GM12878 (cell line): ENCODE results near the gene NAV2. TPM values are rescaled to one million over a fixed set of nuclear protein-coding genes. Genes with fewer than 3 reads are reported as not detected.

Experiments used
- ATAC-seq: fragments of 200-7000 bp; cut with Tn5 transposase; 3 replicates; pipeline ENCODE4 v1.9.1; 2020; ENCODE audit warnings: mild to moderate bottlenecking, moderate library complexity
- BruUV-seq: library from RNA; stranded (reverse); fragments of 400-500 nt; replicated peaks from 2 replicates; lab custom pipeline; 2021; lab: Mats Ljungman, UMichigan
- CTCF ChIA-PET: fragments of 300-600 bp; sonication (Branson Sonifier 250); formaldehyde crosslinking; extraction: SDS; loops from one replicate; lab custom pipeline; 2021; ENCODE audit warnings: inconsistent platforms; lab: Yijun Ruan, JAX
- POLR2A ChIA-PET: fragments of 350-600 bp; formaldehyde crosslinking; extraction: SDS; loops from one replicate; lab custom pipeline; 2021; ENCODE audit warnings: inconsistent platforms; lab: Charles Lee
- RAD21 ChIA-PET: fragments of 300-600 bp; sonication (Branson Sonifier 250); formaldehyde crosslinking; loops from one replicate; lab custom pipeline; 2023; ENCODE audit warnings: antibody characterized with exemption; ENCODE audit not compliant: unreplicated experiment; lab: Charles Lee
- SMC1A ChIA-PET: fragments of 300-600 bp; sonication (Branson Sonifier 250); formaldehyde crosslinking; loops from one replicate; lab custom pipeline; 2023; ENCODE audit not compliant: unreplicated experiment, uncharacterized antibody; lab: Charles Lee
- DNase-seq: peaks from one replicate; pipeline ENCODE4 v3.0.0-alpha.2; 2011; ENCODE audit warnings: low read depth, low spot score
- FAIRE-seq: peaks from 3 replicates; lab custom pipeline; 2011; peaks lifted over from hg19 to GRCh38; lab: Jason Lieb, UNC
- H2AFZ ChIP-seq: 2 replicates; pipeline ENCODE4 v1.6.0; 2011; ENCODE audit warnings: low read depth, low read length, control low read depth; ENCODE audit not compliant: control insufficient read depth
- H3K27ac ChIP-seq: 2 replicates; pipeline ENCODE4 v1.5.1; 2011; ENCODE audit warnings: control low read depth; ENCODE audit not compliant: control insufficient read depth, insufficient read depth
- H3K27me3 ChIP-seq, 2 experiments: replicated peaks in 1 of 2; 2 replicates each; pipeline versions ENCODE4 v1.6.0 to v1.6.1; 2011; ENCODE audit warnings: low read length in 1 of 2; ENCODE audit not compliant: control insufficient read depth in 2 of 2, insufficient read depth in 2 of 2
- H3K36me3 ChIP-seq, 2 experiments: 2 replicates each; pipeline ENCODE4 v1.5.1; 2011; ENCODE audit warnings: low read length in 1 of 2; ENCODE audit not compliant: control insufficient read depth in 2 of 2, insufficient read depth in 2 of 2
- H3K4me1 ChIP-seq: 2 replicates; pipeline ENCODE4 v1.6.1; 2011; ENCODE audit warnings: mild to moderate bottlenecking, low read length, moderate library complexity, mixed read lengths; ENCODE audit not compliant: control insufficient read depth, insufficient read depth
- H3K4me2 ChIP-seq: 2 replicates; pipeline ENCODE4 v1.6.0; 2011; ENCODE audit warnings: control low read depth; ENCODE audit not compliant: control insufficient read depth, insufficient read depth
- H3K4me3 ChIP-seq: fragments of 200-600 bp; sonication (generic); 2 replicates; pipeline ENCODE4 v1.5.1; 2016
- H3K79me2 ChIP-seq: 2 replicates; pipeline ENCODE4 v1.6.0; 2011; ENCODE audit warnings: low read length; ENCODE audit not compliant: control insufficient read depth, insufficient read depth
- H3K9ac ChIP-seq: 2 replicates; pipeline ENCODE4 v1.8.0; 2011; ENCODE audit warnings: low read length, control low read depth, mixed read lengths; ENCODE audit not compliant: control insufficient read depth, insufficient read depth
- H3K9me3 ChIP-seq: replicated peaks from 3 replicates; pipeline ENCODE4 v1.5.1; 2011; ENCODE audit warnings: mild to moderate bottlenecking, low read length; ENCODE audit not compliant: control insufficient read depth, insufficient read depth
- H4K20me1 ChIP-seq: 2 replicates; pipeline ENCODE4 v1.6.0; 2011; ENCODE audit not compliant: control insufficient read depth, insufficient read depth
- ASH2L ChIP-seq: fragments of 300-600, 200-600 bp; sonication (generic); IDR thresholded peaks from 2 replicates; pipeline ENCODE4 v1.6.1; 2017; ENCODE audit warnings: low read depth, mild to moderate bottlenecking, borderline replicate concordance
- CHD2 ChIP-seq: IDR thresholded peaks from 2 replicates; pipeline ENCODE4 v1.6.1; 2011; ENCODE audit warnings: low read depth, low read length, improper control_type of control experiment, borderline replicate concordance
- GABPA ChIP-seq: IDR thresholded peaks from 2 replicates; pipeline ENCODE4 v1.6.1; 2014; ENCODE audit warnings: antibody characterized with exemption, low read depth, mild to moderate bottlenecking, inconsistent platforms
- IKZF2 ChIP-seq, 2 experiments: fragments of 450-650 bp; IDR thresholded peaks; 2 replicates each; pipeline ENCODE4 v1.6.1; 2017; ENCODE audit warnings: mild to moderate bottlenecking in 2 of 2, moderate library complexity in 2 of 2
- KDM1A ChIP-seq: fragments of 200-600 bp; sonication (generic); IDR thresholded peaks from 2 replicates; pipeline ENCODE4 v1.6.1; 2016; ENCODE audit warnings: borderline replicate concordance
- MAX ChIP-seq: IDR thresholded peaks from 2 replicates; pipeline ENCODE4 v1.6.1; 2012; ENCODE audit warnings: low read depth, low read length, improper control_type of control experiment
- MXI1 ChIP-seq: fragments of 150-350 bp; IDR thresholded peaks from 2 replicates; pipeline ENCODE4 v1.6.1; 2011; ENCODE audit warnings: low read depth, mild to moderate bottlenecking, inconsistent platforms, low read length, improper control_type of control experiment
- PAX5 ChIP-seq: IDR thresholded peaks from 2 replicates; pipeline ENCODE4 v1.6.1; 2011; ENCODE audit warnings: low read depth, low read length, borderline replicate concordance
- PML ChIP-seq: IDR thresholded peaks from 2 replicates; pipeline ENCODE4 v1.6.1; 2012; ENCODE audit warnings: low read length, inconsistent platforms
- RAD51 ChIP-seq: fragments of 450-650 bp; IDR thresholded peaks from 2 replicates; pipeline ENCODE4 v1.6.1; 2016; ENCODE audit warnings: moderate library complexity, mild to moderate bottlenecking, inconsistent platforms
- RB1 ChIP-seq: fragments of 450-650 bp; formaldehyde crosslinking; IDR thresholded peaks from 2 replicates; pipeline ENCODE4 v1.6.1; 2017; ENCODE audit warnings: mild to moderate bottlenecking, borderline replicate concordance
- RCOR1 ChIP-seq: conservative IDR thresholded peaks from 2 replicates; pipeline ENCODE4 v1.6.1; 2012; ENCODE audit warnings: low read depth, low read length, improper control_type of control experiment
- RUNX3 ChIP-seq: IDR thresholded peaks from 2 replicates; pipeline ENCODE4 v1.6.1; 2012; ENCODE audit warnings: low read length, inconsistent platforms
- SIX5 ChIP-seq: IDR thresholded peaks from 2 replicates; pipeline ENCODE4 v1.6.1; 2011; ENCODE audit warnings: mild to moderate bottlenecking, low read depth, low read length, moderate library complexity; ENCODE audit not compliant: severe bottlenecking
- SMARCA5 ChIP-seq: fragments of 450-650 bp; IDR thresholded peaks from 2 replicates; pipeline ENCODE4 v1.6.1; 2017; ENCODE audit warnings: mild to moderate bottlenecking
- SREBF2 ChIP-seq: IDR thresholded peaks from 2 replicates; pipeline ENCODE4 v1.6.1; 2012; ENCODE audit warnings: mild to moderate bottlenecking, low read length
- STAT3 ChIP-seq: IDR thresholded peaks from 2 replicates; pipeline ENCODE4 v1.6.1; 2011; ENCODE audit warnings: low read depth, low read length, improper control_type of control experiment
- TBL1XR1 ChIP-seq: IDR thresholded peaks from 2 replicates; pipeline ENCODE4 v1.6.1; 2012; ENCODE audit warnings: low read depth, low read length, improper control_type of control experiment
- USF1 ChIP-seq: IDR thresholded peaks from 2 replicates; pipeline ENCODE4 v1.6.1; 2011; ENCODE audit warnings: borderline replicate concordance, low read depth, mild to moderate bottlenecking, moderate library complexity, mixed read lengths, low read length; ENCODE audit not compliant: insufficient read depth; ENCODE audit errors: extremely low read length
- WGBS: methylation state at CpG from one replicate; pipeline ENCODE4 v1.1.6; 2016; ENCODE audit warnings: low lambda C conversion rate; ENCODE audit not compliant: insufficient replicate concordance, insufficient coverage; ENCODE audit errors: missing lambda C conversion rate; 5-methylcytosine and 5-hydroxymethylcytosine counted together
- in situ Hi-C: fragments of 300-500 bp; cut with MboI; formaldehyde crosslinking; loops from 9 replicates; pipeline ENCODE4 v1.14.3; 2018; ENCODE audit warnings: mixed read lengths
- intact Hi-C: fragments of 100-400 bp; cut with micrococcal nuclease; formaldehyde crosslinking; loops from one replicate; pipeline ENCODE4 v1.14.2; 2022; ENCODE audit not compliant: unreplicated experiment
- polyA plus RNA-seq, 11 experiments: library from polyadenylated mRNA; depleted of rRNA in 4 of 11; unstranded in 6 of 11; stranded (reverse) in 5 of 11; fragments of >200 nt; fragmentation: Nextera tagmentation in 4 of 11; fragmentation: Illumina TruSeq in 1 of 11; extraction: Ambion mirVana in 4 of 11; extraction: Trizol in 1 of 11; gene quantifications; 1 replicate in 1 of 11; 2 replicates in 10 of 11; pipeline versions ENCODE4 v1.2.1 to v1.2.3, GENCODE V29; 2011 to 2016; ENCODE audit warnings: inconsistent platforms in 2 of 11, missing spikeins in 2 of 11, low read depth in 1 of 11
- total RNA-seq, 4 experiments: library from RNA; depleted of rRNA in 3 of 4; stranded (reverse); fragments of >200 nt in 3 of 4; fragmentation: Illumina TruSeq in 1 of 4; extraction: Trizol in 1 of 4; gene quantifications; 2 replicates each; pipeline versions ENCODE4 v1.2.1 to v1.2.3, GENCODE V29; 2013 to 2021

Gene NAV2
- total and polyA plus RNA-seq, 10 of the 15 experiments (the other 5 are each of a cell fraction or from before 2014, with no cell fraction given) = 0.35 to 6.1 (median 1.1) TPM

DNA sequence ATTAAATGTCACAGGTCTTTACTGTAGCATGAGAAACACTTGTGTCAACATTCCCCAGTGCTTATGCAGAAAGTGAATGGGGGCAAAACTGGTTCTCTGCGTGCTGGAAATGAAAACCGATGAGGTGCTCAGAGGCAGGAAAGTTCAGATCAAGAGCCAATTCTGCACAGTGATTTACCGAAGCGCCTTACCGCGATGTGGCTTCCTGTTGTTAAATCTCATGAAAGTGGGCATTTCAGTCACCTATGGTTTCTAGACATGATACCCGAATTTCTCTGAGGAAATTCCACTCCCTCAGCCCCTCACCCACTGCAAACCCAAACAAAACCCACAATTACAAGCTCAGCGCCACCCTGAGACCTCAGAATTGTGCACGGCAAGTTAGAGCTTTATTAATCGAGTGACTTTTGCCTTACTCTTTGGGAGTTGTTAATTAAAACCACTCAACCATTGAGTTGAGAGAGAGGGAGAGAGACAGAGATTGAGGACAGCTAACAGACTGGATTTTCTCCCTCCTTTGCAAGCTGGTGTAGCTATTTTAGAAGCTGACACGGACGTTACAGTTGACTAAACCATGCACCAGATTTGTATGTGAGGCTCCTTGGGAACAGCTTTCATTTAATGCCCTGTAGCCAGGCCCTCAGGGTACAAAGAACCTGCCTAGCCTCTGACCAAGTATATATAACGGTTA, 251.2 kb downstream of the NAV2 start:
- no peaks in the 10 kb centered on the region for H3K36me3 ChIP-seq
- no peak overlapping the region for H3K4me3 ChIP-seq
- peak; percentile 65 for TF ChIP-seq RUNX3
- no peak for TF ChIP-seq CHD2
- TF ChIP-seq PAX5 = 0 out of 2 replicates have a peak, but pooled peaks have one; percentile 34
- TF ChIP-seq GABPA = no peak
- no peak for TF ChIP-seq RCOR1
- no peak for TF ChIP-seq ASH2L
- TF ChIP-seq PML = no peak
- H2AFZ ChIP-seq = no peak overlapping the region
- FAIRE-seq (no peak), ATAC-seq (peak; percentile 82), DNase-seq (no peak)
- SMC1A ChIA-PET = interaction anchor here (0.9 to 2.2 kb wide), 4 partner anchors 17 to 56 kb away, joined by 3 to 7 read pairs (median 4); no protein-coding TSS in a partner anchor
- no TSS peak for BruUV-seq
- H3K27ac ChIP-seq = no peak overlapping the region
- H3K79me2 ChIP-seq = no peaks in the 10 kb centered on the region
- RAD21 ChIA-PET = interaction anchor here (1.1 to 1.4 kb wide), 3 partner anchors 10 to 16 kb away, joined by 3 to 6 read pairs (median 4); no protein-coding TSS in a partner anchor
- no peaks in the 10 kb centered on the region; a peak in 1 of 4 replicates for H3K27me3 ChIP-seq
- 39% methylated on average over 13 of the region's 13 CpGs for WGBS
- peaks cover 4% of the 10 kb centered on the region for H3K4me1 ChIP-seq
- POLR2A ChIA-PET = interaction anchor here (0.7 kb wide), 1 partner anchor 117 kb away, joined by 4 read pairs; no protein-coding TSS in a partner anchor
- H4K20me1 ChIP-seq = no peaks in the 10 kb centered on the region
- H3K4me2 ChIP-seq = no peak overlapping the region
- H3K9me3 ChIP-seq = no peaks in the 10 kb centered on the region
- CTCF ChIA-PET = interaction anchor here (0.6 to 3.0 kb wide), 8 partner anchors 12 to 400 kb away, joined by 3 to 27 read pairs (median 3); no protein-coding TSS in a partner anchor
- in situ Hi-C loops = no loop called here
- intact Hi-C loops = no loop called here
- no peak overlapping the region for H3K9ac ChIP-seq

GRCh38 chr11:19966441-19966840, 253.8 kb downstream of the NAV2 start:
- Histone ChIP-seq H3K4me3 (no peak overlapping the region), H3K4me2 (no peak overlapping the region), H3K27me3 (no peaks in the 10 kb centered on the region), H3K9ac (no peak overlapping the region), H3K4me1 (peaks cover 11% of the 10 kb centered on the region), H4K20me1 (no peaks in the 10 kb centered on the region), H3K9me3 (no peaks in the 10 kb centered on the region), H3K27ac (no peak overlapping the region), H3K36me3 (no peaks in the 10 kb centered on the region), H3K79me2 (no peaks in the 10 kb centered on the region), H2AFZ (no peak overlapping the region)
- ChIA-PET RAD21 (no interaction called here), SMC1A (interaction anchor here (1.3 kb wide), 1 partner anchor 161 kb away, joined by 3 read pairs; no protein-coding TSS in a partner anchor), POLR2A (no interaction called here), CTCF (no interaction called here)
- intact Hi-C loops (no loop called here), in situ Hi-C loops (no loop called here)
- 35% methylated on average over 4 of the region's 4 CpGs for WGBS
- no peak for DNase-seq
- ATAC-seq = no peak
- no peak for FAIRE-seq
- no TSS peak for BruUV-seq
- no peak for TF ChIP-seq SREBF2
- TF ChIP-seq RAD51 = no peak
- TF ChIP-seq USF1 = no peak
- no peak for TF ChIP-seq KDM1A
- no peak for TF ChIP-seq MAX
- TF ChIP-seq MXI1 = no peak
- TF ChIP-seq STAT3 = no peak
- TF ChIP-seq SMARCA5 = no peak
- TF ChIP-seq IKZF2 (IDR thresholded peaks at IDR 0.05) = no peak
- no peak for TF ChIP-seq TBL1XR1
- no peak for TF ChIP-seq RB1
- no peak for TF ChIP-seq GABPA
- no peak for TF ChIP-seq SIX5
